ENCODE results near the gene SLC16A3. TPM values are rescaled to one million over a fixed set of nuclear protein-coding genes. Genes with fewer than 3 reads are reported as not detected.

Gene SLC16A3
- total and polyA plus RNA-seq, 4 donors: 1.1 to 10.5 (median 8.8) TPM

DNA sequence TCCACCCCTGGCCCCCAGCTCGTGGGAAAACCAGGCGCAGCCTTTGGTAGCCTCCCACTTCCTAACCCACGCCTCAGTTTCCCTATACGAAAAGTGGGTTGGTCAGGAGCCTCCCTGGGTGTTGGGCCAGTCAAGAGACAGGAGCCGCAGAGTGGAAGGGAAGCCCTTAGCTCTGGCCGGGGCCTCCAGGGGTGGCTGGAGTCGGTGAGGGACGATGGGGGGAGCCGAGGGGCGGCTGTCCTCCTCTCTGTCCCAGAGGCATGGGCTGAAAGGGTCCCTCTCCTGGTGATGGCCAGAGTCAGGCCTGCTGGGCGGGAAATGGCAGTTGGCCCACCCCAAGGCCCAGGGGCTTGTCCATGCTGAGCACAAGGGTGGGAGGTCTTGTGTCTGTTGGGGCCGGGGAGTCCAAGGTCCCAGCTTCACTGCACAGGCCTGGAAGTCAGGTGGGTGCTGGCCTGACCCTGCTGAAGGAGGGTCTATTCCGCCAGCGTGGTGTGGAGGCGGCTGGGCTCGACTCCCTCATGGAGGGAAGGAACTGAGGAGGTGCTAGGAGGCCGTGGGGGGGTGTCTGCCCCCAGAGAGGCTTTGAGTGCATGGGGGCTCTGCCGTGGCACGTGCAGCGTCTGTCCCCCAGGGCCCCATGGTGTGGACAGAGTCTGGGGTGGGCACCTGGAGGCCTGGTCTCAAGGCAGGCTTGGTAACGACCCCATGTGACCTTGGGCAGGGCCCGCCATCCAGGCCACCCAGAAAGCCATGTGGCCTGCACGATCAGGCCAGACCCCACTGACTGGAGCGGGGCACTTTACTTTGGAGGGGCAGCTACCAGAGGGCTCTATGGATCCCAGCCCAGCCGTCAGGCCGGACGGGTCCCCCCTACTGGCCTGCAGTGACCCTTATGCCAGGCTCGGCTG, 1.1 kb downstream of the SLC16A3 start:
- H3K27me3 ChIP-seq (ENCODE audit: control insufficient read depth in 4 of 4, insufficient read depth in 4 of 4, low read length in 3 of 4): no peaks in the 10 kb centered on the region
- WGBS: 69% methylated on average over 28 of the region's 28 CpGs
- no peaks in the 10 kb centered on the region for H3K9me3 ChIP-seq (ENCODE audit: control insufficient read depth in 4 of 4, low read length in 3 of 4)
- no peaks in the 10 kb centered on the region for H3K36me3 ChIP-seq (ENCODE audit: control insufficient read depth in 4 of 4, insufficient read depth in 3 of 4, low read depth in 1 of 4, low read length in 3 of 4)
- TF ChIP-seq HNF4A (conservative IDR thresholded peaks at IDR 0.05) (no peak), RAD21 (IDR thresholded peaks at IDR 0.05) (no peak), YY1 (IDR thresholded peaks at IDR 0.05) (no peak), EGR1 (IDR thresholded peaks at IDR 0.05; ENCODE audit: low read depth in 2 of 2) (no peak), SP1 (IDR thresholded peaks at IDR 0.05) (no peak), JUND (IDR thresholded peaks at IDR 0.05) (no peak), REST (IDR thresholded peaks at IDR 0.05) (no peak), HNF4G (IDR thresholded peaks at IDR 0.05) (no peak), TAF1 (conservative IDR thresholded peaks at IDR 0.05) (no peak), FOXA1 (IDR thresholded peaks at IDR 0.05) (no peak), NR2F2 (IDR thresholded peaks at IDR 0.05) (no peak), ZBTB33 (IDR thresholded peaks at IDR 0.05) (no peak), FOXA2 (IDR thresholded peaks at IDR 0.05) (no peak), RXRA (IDR thresholded peaks at IDR 0.05) (no peak), MAX (IDR thresholded peaks at IDR 0.05) (no peak)
- TF ChIP-seq, protein P1, sequence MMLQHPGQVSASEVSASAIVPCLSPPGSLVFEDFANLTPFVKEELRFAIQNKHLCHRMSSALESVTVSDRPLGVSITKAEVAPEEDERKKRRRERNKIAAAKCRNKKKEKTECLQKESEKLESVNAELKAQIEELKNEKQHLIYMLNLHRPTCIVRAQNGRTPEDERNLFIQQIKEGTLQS (IDR thresholded peaks at IDR 0.05): no peak
- TF ChIP-seq, protein P2, sequence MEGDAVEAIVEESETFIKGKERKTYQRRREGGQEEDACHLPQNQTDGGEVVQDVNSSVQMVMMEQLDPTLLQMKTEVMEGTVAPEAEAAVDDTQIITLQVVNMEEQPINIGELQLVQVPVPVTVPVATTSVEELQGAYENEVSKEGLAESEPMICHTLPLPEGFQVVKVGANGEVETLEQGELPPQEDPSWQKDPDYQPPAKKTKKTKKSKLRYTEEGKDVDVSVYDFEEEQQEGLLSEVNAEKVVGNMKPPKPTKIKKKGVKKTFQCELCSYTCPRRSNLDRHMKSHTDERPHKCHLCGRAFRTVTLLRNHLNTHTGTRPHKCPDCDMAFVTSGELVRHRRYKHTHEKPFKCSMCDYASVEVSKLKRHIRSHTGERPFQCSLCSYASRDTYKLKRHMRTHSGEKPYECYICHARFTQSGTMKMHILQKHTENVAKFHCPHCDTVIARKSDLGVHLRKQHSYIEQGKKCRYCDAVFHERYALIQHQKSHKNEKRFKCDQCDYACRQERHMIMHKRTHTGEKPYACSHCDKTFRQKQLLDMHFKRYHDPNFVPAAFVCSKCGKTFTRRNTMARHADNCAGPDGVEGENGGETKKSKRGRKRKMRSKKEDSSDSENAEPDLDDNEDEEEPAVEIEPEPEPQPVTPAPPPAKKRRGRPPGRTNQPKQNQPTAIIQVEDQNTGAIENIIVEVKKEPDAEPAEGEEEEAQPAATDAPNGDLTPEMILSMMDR (IDR thresholded peaks at IDR 0.05; ENCODE audit: low read depth, low read length, missing input control): no peak
- peaks cover 3 to 24% (median 12%) of the 10 kb centered on the region in 4 donors for H3K4me1 ChIP-seq (ENCODE audit: control insufficient read depth in 4 of 4, insufficient read depth in 4 of 4, low read length in 3 of 4)
- H3K4me3 ChIP-seq (ENCODE audit: low read depth in 1 of 3, low read length in 3 of 3): peak overlapping the region in 1 of 3 donors; percentile 57
- DNase-seq (ENCODE audit: low spot score): no peak
- peak overlapping the region in 1 of 2 donors; percentile 59 for H3K9ac ChIP-seq (ENCODE audit: low read depth in 1 of 2, low read length in 2 of 2)
- H3K27ac ChIP-seq (ENCODE audit: low read depth in 1 of 2, low read length in 2 of 2): peak overlapping the region; percentile 66 to 72
